NCI-H187 treated with DMSO at 0.1 percent for 48 hours (cell line): ENCODE measurements around the gene THOC2.
"Not testable (repeated sequence)": the region's sequence is repeated elsewhere in the genome, so short reads cannot be mapped to it uniquely, and the experiment has no call there.

Experiments
- DNase-seq: peaks from one replicate; lab custom pipeline; 2025; lab: John Stamatoyannopoulos, UW

The THOC2 gene

DNA sequence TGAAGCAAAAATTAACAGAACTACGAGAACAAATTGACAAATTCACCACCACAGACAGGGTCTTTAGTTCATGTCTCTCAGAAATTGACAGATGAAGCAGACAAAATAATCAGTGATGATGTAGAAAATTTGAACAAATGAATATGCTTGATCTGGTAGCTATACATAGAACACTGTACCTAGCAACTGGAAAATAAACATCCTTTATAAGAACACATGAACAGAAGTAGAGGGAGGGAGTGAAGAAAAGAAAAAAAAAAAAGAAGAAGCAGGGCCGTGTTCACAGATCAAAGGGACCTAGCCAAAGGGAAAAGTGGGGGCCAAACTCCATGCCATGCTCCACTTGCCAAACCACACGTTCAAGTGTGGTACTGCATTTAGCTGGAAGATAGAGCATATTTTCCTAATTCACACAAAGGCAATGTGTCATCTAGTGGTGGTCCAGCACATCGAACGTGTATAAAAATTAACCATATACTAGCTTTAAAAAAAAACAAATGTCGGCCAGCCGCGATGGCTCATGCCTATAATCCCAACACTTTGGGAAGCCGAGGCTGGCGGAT is 5.6 kb upstream of the THOC2 start:
- no peak for DNase-seq

DNA sequence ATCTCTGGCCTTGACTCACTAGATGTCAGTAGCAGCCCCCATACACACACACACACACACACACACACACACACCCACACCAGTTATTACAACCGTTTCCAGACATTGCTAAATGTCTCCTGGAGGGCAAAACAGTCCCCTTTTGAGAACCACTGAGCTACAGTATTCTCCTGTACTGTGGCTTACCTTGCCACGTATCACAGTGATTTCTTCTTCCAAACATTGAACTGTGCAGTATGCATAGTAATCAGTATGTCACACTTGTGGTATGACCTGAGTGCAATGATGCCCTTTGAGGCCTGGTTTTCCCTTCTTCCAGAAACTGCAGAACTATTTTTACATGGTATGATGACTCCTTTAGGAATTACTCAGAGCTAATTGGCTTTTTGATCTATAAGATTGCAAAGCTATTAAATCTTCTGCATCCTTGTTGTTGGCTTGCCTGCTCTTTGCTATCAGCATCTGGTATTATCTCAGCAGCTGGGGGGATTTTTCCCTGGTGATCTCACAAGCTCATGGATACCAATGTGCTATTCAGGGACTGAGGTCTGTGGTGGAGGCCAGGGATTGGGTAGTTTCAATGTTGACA is 3.6 kb upstream of the THOC2 start:
- DNase-seq = no peak

DNA sequence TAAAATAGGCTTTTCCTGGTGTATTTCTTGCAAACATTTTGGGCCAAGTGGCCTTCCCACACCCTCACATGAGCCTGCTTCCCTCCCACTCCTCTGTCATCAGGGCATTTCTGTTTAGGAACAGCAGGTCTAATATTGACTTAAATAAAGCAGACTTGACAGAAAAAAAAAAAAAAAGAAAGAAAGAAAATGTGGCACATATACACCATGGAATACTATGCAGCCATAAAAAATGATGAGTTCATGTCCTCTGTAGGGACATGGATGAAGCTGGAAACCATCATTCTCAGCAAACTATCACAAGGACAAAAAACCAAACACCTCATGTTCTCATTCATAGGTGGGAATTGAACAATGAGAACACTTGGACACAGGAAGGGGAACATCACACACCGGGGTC is 2.3 kb upstream of the THOC2 start:
- DNase-seq = not testable (repeated sequence)

DNA sequence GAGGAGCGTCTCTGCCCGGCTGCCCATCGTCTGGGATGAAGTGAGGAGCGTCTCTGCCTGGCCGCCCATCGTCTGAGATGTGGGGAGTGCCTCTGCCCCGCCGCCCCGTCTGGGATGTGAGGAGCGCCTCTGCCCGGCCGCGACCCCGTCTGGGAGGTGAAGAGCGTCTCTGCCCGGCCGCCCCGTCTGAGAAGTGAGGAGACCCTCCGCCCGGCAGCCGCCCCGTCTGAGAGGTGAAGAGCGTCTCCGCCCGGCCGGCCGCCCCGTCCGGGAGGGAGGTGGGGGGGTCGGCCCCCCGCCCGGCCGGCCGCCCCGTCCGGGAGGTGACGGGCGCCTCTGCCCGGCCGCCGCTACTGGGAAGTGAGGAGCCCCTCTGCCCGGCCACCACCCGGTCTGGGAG is 1.2 kb upstream of the THOC2 start:
- not testable (repeated sequence) for DNase-seq

GRCh38 chrX:123731987-123732669 is 724 bp downstream of the THOC2 start:
- no peak for DNase-seq

GRCh38 chrX:123731258-123731986 is 1.4 kb downstream of the THOC2 start:
- no peak for DNase-seq

DNA sequence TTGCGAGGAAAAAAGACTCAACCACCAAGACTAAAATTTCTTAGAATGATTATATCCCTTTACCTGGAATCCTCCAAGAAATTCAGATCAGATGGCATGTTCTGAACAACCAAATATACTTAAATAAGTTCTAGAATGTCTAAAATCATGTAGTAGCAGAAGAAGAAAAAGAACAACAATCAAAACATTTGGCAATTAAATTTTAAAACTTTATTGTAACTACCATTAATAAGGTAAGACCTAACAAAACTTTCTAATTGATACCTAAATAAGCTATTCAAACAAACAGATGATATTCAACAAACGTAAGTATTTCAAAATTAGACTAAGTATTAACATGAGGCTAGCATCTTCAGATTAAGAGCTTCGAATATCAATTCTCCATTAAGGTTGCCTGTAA is 4.3 kb downstream of the THOC2 start:
- DNase-seq = no peak

- DNase-seq = no peak
Measured at GRCh38 chrX:123728016-123728415, 4.8 kb downstream of the THOC2 start.

DNA sequence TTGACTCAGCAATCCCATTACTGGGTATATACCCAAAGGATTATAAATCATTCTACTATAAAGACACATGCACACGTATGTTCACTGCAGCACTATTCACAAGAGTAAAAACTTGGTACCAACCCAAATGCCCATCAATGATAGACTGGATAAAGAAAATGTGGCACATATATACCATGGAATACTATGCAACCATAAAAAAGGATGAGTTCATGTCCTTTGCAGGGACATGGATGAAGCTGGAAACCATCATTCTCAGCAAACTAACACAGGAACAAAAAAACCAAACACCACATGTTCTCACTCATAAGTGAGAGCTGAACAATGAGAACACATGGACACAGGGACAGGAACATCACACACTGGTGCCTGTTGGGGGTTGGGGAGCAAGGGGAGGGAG is 10.7 kb downstream of the THOC2 start:
- not testable (repeated sequence) for DNase-seq

GRCh38 chrX:123720486-123720885 is 12.4 kb downstream of the THOC2 start:
- no peak for DNase-seq

GRCh38 chrX:123713841-123714240 is 19.0 kb downstream of the THOC2 start:
- DNase-seq = no peak

GRCh38 chrX:123713434-123713833 is 19.4 kb downstream of the THOC2 start:
- no peak for DNase-seq

DNA sequence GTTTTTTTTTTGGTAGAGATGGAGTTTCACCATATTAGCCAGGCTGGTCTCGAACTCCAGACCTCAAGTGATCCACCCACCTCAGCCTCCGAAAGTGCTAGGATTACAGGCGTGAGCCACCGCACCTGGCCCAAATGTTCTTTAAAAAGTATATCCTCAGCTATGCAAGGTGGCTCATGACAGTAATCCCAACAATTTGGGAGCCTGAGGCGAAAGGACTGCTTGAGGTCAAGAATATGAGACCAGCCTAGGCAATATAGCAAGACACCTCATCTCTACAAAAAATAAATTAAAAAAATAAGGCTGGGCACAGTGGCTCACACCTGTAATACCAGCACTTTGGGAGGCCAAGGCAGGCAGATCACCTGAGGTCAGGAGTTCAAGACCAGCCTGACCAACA is 21.7 kb downstream of the THOC2 start:
- not testable (repeated sequence) for DNase-seq

GRCh38 chrX:123704781-123705180 is 28.1 kb downstream of the THOC2 start:
- DNase-seq = no peak

DNA sequence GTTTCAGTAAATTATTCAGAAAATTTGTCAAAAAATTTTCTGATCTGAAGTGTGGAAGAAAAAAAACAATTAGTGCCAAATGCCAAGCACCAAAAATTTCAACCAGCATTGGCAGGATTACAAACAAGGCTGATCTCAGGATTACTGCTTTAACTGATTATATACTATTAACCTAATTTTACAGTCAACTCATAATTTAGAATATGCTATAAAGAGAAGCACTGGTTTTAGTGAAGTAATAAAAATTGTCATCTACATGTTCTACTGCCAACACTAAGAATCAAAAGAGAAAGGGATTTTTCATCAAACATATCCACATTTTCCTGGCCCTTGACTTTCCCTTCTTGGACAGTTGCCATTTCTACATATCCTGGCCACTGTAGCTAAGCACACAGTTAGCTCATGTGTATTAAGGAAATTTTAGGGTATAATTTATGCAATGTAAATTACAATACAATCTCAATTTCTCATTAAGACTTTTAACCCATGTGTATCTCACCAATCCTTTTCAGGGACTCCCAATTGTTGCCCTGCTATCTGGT is 33.8 kb downstream of the THOC2 start:
- no peak for DNase-seq

DNA sequence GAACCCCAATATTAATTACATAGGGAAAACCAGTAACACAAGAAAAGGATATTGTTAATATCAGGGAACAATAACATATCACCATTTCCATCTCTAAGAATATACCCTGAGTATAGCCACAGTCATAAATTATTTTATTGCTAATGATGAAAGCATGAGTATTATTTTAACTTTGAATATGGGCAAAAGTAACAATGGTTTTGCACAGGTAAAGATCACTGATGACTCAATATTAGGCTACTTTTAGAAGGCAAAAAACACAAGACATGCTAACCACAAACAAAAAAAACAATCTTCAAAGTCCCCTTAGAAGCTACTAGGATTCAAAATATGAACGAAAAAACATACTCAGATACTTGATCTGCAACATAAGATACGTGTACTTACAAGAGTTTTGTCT is 36.5 kb downstream of the THOC2 start:
- no peak for DNase-seq

DNA sequence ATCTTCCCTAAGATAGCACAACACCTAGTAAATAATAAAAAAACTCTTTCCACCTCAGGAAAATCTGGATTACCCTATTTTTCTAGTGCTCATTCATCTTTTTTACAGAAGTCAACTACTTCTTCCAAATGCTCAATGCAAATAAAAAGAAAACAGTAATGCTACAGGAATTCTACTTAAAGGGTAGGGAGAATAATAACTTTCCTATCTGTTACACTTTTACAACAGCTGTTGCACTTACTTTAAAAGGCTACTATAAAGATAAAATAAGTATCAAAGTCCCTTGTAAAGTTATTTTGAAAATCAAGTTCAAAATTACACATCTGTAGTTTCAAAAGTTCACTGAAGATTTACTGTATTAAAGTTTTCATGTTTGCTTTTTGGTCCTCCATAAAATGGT is 37.6 kb downstream of the THOC2 start:
- no peak for DNase-seq

DNA sequence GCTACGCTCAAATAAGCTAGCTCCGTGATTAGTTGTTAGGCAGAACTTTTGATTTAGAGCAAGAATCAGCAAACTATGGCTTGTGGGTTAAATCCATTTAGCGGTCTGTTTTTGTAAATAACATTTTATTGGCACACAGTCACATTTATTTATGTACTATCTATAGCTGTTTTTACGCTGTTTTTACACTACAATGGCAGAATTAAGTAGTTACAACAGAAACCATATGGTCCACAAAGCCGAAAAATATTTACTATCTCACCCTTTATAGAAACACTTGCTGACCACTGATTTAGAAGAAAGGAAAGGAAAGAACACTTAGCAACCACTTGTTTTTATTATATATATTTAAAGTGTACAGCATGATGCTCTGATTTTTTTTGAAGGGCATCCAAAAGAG is 41.1 kb downstream of the THOC2 start:
- DNase-seq = no peak

DNA sequence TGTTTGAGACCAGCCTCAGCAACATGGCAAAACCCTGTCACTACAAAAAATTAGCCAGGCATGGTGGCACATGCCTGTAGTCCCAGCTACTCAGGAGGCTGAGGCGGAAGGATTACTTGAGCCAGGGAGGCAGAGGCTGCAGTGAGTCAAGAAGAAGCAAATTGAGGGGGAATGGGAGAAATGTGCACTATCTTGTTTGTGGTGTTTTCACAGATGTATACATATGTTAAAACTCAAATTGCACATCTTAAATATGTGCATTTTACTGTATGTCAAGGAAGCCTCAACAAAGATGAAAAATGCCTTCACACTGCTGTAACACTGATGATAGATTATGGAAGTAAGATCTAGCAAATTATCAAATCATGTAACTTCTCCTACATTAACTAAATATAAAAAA is 44.3 kb downstream of the THOC2 start:
- no peak for DNase-seq

DNA sequence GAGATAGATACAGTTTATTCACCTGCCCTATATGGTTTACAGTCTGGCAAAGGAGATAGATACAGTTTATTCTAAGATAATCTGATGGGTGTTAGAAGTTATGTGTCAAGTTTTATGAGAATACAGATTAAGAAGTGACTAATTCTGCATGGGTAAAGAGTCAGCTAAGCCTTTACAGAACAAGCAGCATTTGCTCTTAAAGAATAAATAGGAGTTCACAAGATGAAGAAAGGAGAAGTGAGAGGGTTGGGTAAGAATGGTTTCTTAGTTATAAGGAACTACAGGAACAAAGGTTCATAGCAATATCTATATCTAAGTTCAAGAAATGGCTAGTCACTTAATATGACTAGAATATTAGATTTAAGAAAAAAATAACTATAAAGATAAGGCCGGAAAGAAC is 47.6 kb downstream of the THOC2 start:
- no peak for DNase-seq

GRCh38 chrX:123682186-123682585 is 50.7 kb downstream of the THOC2 start:
- DNase-seq = no peak

DNA sequence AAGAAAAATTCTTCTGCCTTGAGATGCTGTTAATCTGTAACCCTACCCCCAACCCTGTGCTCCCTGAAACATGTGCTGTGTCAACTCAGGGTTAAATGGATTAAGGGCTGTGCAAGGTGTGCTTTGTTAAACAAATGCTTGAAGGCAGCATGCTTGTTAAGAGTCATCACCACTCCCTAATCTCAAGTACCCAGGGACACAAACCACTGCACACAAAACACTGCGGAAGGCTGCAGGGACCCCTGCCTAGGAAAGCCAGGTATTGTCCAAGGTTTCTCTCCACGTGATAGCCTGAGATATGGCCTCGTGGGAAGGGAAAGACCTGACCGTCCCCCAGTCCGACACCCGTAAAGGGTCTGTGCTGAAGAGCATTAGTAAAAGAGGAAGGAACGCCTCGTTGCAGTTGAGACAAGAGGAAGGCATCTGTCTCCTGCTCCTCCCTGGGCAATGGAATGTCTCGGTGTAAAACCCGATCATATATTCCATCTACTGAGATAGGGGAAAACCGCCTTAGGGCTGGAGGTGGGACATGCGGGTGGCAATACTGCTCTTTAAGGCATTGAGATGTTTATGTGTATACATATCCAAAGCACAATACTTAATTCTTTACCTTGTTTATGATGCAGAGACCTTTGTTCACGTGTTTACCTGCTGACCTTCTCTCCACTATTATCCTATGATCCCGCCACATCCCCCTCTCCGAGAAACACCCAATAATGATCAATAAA is 53.0 kb downstream of the THOC2 start:
- not testable (repeated sequence) for DNase-seq
